ENCODE data around the gene CXCL12.

The CXCL12 gene

DNA sequence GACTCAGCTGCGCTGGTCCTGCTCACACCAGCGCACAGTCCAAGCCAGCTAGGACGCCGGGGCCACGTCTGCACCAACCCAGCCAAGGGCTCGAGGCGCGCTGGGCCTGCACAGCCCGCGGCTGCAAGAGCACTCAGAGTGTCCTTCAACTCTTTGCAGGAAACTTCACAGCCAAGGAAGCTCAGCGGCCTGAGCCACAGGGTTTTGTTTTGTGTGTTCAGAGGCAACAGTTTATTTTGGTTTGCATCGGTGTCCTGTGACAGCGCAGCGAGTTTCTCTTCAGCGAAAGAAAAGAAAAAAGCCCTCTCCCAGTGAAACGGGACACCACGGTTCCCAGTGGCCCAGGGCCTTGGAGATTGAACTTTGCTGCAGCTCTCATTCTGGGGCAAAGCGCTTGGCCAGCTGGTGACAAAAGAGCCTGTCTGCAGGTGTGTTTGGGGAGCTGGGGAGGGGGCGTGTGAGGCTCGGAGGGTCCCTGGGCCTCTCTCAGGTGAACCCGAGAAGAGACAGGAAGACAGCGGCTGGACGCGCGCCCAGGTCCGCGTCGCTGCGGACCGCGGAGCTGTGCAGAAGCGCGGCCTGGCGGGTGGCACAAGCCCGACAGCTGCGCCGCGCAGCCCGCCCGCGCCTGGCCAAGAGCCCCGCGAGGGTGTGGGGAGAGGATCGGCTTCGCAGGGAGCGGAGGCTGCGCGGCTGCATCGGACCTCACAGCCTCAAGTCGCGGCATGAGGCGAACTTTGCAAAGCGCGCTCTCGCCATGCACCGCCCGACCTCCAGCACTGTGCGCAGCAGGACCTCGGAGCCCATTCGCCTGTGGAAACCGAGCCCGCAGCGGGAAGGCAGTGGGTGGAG, 922 bp downstream of the CXCL12 start:
- no peak overlapping the region for H3K27ac ChIP-seq (ENCODE audit: low read depth, low read length, severe bottlenecking)
- 1% methylated on average over 53 to 59 of the region's 63 CpGs for WGBS, 2 experiments (ENCODE audit: insufficient coverage in 2 of 2)
- H3K4me3 ChIP-seq (ENCODE audit: extremely low read depth, insufficient read depth, low read length, poor library complexity, severe bottlenecking): peak overlapping the region; percentile 37
- H3K9me3 ChIP-seq (ENCODE audit: control insufficient read depth, low read length): no peaks in the 10 kb centered on the region
- no peaks in the 10 kb centered on the region for H3K36me3 ChIP-seq (ENCODE audit: control insufficient read depth, insufficient read depth, low read length)
- peaks cover 24% of the 10 kb centered on the region for H3K4me1 ChIP-seq (ENCODE audit: control insufficient read depth, insufficient read depth, low read length, poor library complexity, severe bottlenecking)

DNA sequence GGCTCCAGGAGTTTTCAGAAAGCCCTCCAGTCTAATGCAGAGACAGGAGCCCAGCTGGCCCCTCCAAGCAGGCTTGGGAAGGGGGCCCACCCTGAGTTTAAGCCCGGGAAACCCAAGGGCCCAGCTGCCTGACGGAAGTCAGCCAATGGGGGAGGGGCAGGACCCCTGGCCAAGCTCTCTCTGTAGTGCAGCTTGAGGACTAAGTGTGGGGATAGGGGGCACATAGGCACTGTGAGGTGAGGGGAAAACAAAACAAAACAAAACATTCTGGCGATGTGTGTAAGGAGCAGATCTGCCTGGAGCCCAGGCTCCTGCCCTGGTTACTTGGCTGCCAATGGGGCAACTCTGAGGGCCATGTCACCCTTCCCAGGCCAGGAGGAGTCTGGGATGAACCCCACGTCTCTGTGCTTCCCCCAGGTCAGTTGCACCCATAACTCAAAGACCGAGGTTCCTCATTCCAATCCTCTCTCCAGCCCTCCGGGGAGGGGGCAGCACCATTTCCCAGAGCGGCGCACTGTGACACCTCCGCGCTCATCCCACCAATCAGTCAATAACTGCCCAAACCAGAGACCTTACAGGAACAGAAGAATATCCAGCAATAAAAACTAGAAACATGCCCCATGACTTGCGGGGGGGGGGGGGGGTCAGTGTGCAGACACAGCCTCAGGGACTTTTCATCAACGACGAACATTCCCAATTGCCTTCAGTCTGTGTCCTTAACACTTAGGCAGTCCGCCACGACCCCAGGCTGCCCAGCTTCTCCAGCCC, 1.7 kb downstream of the CXCL12 start:
- WGBS, 2 experiments (ENCODE audit: insufficient coverage in 2 of 2): 20 to 21% methylated on average over 7 to 9 of the region's 15 CpGs
- Histone ChIP-seq H3K9me3 (ENCODE audit: control insufficient read depth, low read length) (no peaks in the 10 kb centered on the region), H3K27ac (ENCODE audit: low read depth, low read length, severe bottlenecking) (no peak overlapping the region), H3K4me3 (ENCODE audit: extremely low read depth, insufficient read depth, low read length, poor library complexity, severe bottlenecking) (no peak overlapping the region), H3K4me1 (ENCODE audit: control insufficient read depth, insufficient read depth, low read length, poor library complexity, severe bottlenecking) (peaks cover 24% of the 10 kb centered on the region), H3K36me3 (ENCODE audit: control insufficient read depth, insufficient read depth, low read length) (no peaks in the 10 kb centered on the region)

DNA sequence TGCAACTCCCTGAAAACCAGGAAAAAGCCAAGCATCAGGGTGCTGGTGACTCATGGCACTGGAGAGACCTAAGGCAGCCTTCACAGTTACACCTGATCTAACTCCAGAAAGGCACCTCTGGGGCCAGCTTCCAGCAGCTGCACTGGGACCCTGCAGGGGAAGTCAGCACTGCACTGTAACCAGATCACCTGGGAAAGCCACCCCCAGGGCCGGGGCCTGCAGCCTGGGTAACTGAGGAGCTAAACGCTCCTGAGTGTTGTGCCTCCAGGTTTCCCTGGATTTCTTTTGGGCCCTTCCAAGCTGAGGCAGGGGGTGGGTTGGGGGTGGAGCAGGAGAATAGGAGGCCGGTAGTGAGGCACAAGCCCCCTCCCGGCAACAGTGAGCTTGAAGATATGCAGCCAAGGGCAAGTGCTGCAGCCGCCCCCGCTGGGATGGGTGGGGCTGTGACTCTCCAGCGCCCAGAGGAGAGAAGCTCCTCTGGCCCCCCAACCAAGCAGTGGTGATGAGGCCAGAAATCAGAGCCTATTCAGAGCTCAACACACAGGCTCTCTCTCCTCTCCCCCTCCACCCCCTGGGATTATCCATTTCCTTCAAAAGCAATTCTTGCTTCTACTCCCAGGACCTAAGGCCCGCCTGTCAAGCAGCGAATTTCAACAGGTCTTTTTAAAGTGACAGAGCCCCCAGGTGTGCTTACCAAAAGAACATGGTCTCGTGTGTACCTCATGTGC, 2.6 kb downstream of the CXCL12 start:
- H3K4me1 ChIP-seq (ENCODE audit: control insufficient read depth, insufficient read depth, low read length, poor library complexity, severe bottlenecking): peaks cover 24% of the 10 kb centered on the region

DNA sequence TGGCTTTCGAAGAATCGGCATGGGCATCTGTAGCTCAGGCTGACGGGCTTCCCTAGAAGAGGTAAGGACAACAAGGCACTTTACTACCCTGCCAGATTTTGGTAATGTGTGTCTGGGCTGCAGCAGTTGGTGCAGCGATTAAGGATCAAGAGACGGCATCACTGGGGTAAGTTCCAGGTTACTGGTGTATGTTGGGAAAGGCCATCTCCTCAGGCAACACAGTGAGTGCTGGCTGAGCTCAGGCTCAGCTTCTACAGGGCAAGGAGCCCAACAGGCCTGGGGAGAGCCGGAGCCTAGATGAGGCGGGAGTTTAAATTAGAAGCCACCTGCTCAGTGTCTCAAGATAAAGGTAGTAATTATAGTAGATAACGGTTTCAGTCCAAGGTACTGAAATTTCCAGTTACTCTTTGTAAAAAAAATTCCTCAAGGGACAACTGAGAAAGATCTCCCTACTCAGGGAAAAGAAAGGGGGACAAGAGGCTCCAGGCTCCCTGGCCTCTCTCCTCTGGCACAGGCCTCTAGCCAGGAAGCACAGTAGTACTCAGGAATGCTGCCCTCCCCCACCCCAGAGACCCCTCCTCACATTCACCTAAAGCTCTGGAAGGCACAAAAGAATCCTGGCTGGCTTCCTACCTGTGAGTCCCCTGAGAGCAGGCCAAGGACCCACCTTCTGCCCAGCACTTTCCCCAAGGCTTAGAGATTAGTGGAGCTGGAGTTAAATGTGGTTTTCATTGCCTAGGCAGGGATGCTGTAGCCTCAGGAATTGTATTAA, 3.9 kb downstream of the CXCL12 start:
- H3K4me1 ChIP-seq (ENCODE audit: control insufficient read depth, insufficient read depth, low read length, poor library complexity, severe bottlenecking): peaks cover 24% of the 10 kb centered on the region

More for the DNA sequence above, 2.6 kb downstream of the CXCL12 start:
- Histone ChIP-seq H3K4me3 (ENCODE audit: extremely low read depth, insufficient read depth, low read length, poor library complexity, severe bottlenecking) (no peak overlapping the region), H3K27ac (ENCODE audit: low read depth, low read length, severe bottlenecking) (no peak overlapping the region), H3K9me3 (ENCODE audit: control insufficient read depth, low read length) (no peaks in the 10 kb centered on the region), H3K36me3 (ENCODE audit: control insufficient read depth, insufficient read depth, low read length) (no peaks in the 10 kb centered on the region)
- 8 to 17% methylated on average over 5 to 9 of the region's 10 CpGs for WGBS, 2 experiments (ENCODE audit: insufficient coverage in 2 of 2)

DNA sequence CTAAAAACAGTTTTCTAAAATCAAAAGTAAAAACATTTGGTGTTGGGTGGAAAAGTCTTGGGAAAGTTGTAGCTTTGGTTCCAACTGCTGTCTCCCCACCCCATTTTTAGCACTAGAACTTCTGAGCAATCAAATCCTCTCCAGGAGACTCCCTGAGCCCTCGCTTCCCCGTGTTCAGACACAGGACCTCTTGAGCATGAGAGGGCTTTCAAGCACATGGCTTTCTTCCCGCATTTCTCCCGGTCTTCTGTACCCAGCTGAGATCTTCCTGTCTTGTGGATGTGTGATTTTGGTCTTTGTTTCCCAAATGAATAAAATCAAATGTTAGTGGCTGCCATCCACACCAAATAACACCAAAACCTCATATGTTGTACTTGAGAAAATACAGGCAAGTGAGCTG, 5.0 kb downstream of the CXCL12 start:
- 100% methylated on average over 2 of the region's 4 CpGs; no CpG with 5 or more reads in 1 of the 2 experiments for WGBS, 2 experiments (ENCODE audit: insufficient coverage in 2 of 2)

More for the DNA sequence above, 3.9 kb downstream of the CXCL12 start:
- 93% methylated on average over 5 of the region's 8 CpGs for WGBS, 2 experiments (ENCODE audit: insufficient coverage in 2 of 2)
- H3K36me3 ChIP-seq (ENCODE audit: control insufficient read depth, insufficient read depth, low read length): no peaks in the 10 kb centered on the region
- no peak overlapping the region for H3K27ac ChIP-seq (ENCODE audit: low read depth, low read length, severe bottlenecking)
- H3K9me3 ChIP-seq (ENCODE audit: control insufficient read depth, low read length): no peaks in the 10 kb centered on the region
- no peak overlapping the region for H3K4me3 ChIP-seq (ENCODE audit: extremely low read depth, insufficient read depth, low read length, poor library complexity, severe bottlenecking)

DNA sequence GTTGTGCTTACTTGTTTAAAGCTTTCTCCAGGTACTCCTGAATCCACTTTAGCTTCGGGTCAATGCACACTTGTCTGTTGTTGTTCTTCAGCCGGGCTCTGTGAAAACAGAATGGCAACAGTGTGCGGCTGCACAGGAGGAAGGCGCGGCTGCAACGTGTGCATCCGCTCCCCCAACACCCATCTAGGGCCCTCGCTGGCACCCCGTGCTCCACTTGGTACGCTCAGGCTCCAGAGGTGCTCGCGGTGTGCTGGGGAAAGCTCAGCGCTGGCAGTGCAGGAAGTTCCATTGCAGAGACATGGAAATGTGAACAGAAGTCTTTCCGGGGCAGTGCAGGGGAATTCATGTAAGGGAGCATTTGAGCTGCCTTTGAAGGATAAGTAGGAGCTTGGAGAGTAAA, 6.3 kb downstream of the CXCL12 start:
- H3K36me3 ChIP-seq (ENCODE audit: control insufficient read depth, insufficient read depth, low read length): no peaks in the 10 kb centered on the region
- H3K4me3 ChIP-seq (ENCODE audit: extremely low read depth, insufficient read depth, low read length, poor library complexity, severe bottlenecking): no peak overlapping the region
- 96 to 97% methylated on average over 14 of the region's 14 CpGs for WGBS, 2 experiments (ENCODE audit: insufficient coverage in 2 of 2)
- H3K27ac ChIP-seq (ENCODE audit: low read depth, low read length, severe bottlenecking): no peak overlapping the region
- no peaks in the 10 kb centered on the region for H3K9me3 ChIP-seq (ENCODE audit: control insufficient read depth, low read length)
- peaks cover 12% of the 10 kb centered on the region for H3K4me1 ChIP-seq (ENCODE audit: control insufficient read depth, insufficient read depth, low read length, poor library complexity, severe bottlenecking)

More for the DNA sequence above, 5.0 kb downstream of the CXCL12 start:
- Histone ChIP-seq H3K4me3 (ENCODE audit: extremely low read depth, insufficient read depth, low read length, poor library complexity, severe bottlenecking) (no peak overlapping the region), H3K27ac (ENCODE audit: low read depth, low read length, severe bottlenecking) (no peak overlapping the region), H3K36me3 (ENCODE audit: control insufficient read depth, insufficient read depth, low read length) (no peaks in the 10 kb centered on the region), H3K4me1 (ENCODE audit: control insufficient read depth, insufficient read depth, low read length, poor library complexity, severe bottlenecking) (peaks cover 20% of the 10 kb centered on the region), H3K9me3 (ENCODE audit: control insufficient read depth, low read length) (no peaks in the 10 kb centered on the region)

DNA sequence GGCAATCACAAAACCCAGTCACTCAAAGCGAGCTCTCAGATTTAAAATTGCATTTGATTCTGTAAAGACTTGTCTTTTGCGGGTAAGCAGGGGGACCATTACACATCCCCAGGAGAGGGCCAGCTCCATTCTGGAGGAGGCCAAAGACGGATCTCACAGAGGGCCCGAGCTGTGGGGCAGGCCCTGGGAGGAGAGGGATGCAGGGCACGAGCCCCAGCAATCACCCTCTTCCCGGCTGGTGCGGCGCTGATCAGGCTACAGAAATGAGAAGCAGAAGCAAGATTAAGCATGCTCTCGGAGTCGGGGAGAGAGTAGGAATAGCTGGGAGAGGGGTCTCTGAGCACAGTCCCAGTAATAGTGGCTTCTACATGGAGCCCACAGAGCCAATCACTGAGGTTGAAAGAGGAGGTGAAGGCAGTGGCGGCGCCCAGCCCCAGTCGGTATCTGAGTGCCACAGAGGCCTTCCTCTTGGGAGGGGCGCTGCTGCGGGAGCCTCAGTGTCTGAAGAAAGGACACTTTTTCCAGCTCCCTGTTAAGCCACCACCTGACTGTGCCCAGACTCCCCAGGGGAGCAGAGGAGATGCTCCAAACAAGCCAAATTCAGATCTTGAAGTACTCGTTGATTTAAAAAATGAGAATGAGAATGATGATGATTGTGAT, 7.1 kb downstream of the CXCL12 start:
- Histone ChIP-seq H3K27ac (ENCODE audit: low read depth, low read length, severe bottlenecking) (no peak overlapping the region), H3K36me3 (ENCODE audit: control insufficient read depth, insufficient read depth, low read length) (no peaks in the 10 kb centered on the region), H3K9me3 (ENCODE audit: control insufficient read depth, low read length) (no peaks in the 10 kb centered on the region), H3K4me3 (ENCODE audit: extremely low read depth, insufficient read depth, low read length, poor library complexity, severe bottlenecking) (no peak overlapping the region), H3K4me1 (ENCODE audit: control insufficient read depth, insufficient read depth, low read length, poor library complexity, severe bottlenecking) (peaks cover 7% of the 10 kb centered on the region)
- 87 to 90% methylated on average over 12 to 13 of the region's 16 CpGs for WGBS, 2 experiments (ENCODE audit: insufficient coverage in 2 of 2)

DNA sequence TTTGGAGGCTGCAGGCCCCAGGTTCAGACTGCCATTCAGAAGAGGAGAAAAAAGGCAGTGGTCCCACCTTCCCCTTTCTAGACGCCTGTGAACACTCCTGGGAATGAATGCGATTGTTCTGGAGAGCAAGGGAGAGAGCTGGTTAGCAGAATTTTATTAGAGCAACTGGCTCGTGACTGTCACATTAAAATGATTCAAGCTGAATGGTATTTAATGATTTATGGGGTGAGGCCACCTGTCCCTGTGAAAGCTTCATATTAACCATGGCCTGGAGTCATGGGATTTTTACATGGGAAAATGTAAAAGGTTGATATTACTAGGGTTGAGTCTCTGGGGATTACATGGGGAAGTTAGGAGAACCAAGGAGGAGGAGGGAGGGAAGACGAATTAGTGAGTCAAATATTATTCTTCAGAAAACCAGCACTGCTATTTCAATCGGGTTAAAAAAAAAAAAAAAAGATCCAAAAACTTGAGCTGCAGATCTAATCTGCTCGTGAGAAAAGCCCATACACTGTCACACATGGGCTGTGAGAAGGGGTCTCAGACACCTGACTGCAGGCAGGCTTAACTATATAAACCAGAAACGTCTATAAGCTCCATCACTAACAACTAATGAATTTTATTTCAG, 8.3 kb downstream of the CXCL12 start:
- Histone ChIP-seq H3K27ac (ENCODE audit: low read depth, low read length, severe bottlenecking) (no peak overlapping the region), H3K4me1 (ENCODE audit: control insufficient read depth, insufficient read depth, low read length, poor library complexity, severe bottlenecking) (no peaks in the 10 kb centered on the region), H3K36me3 (ENCODE audit: control insufficient read depth, insufficient read depth, low read length) (no peaks in the 10 kb centered on the region), H3K4me3 (ENCODE audit: extremely low read depth, insufficient read depth, low read length, poor library complexity, severe bottlenecking) (no peak overlapping the region), H3K9me3 (ENCODE audit: control insufficient read depth, low read length) (no peaks in the 10 kb centered on the region)
- WGBS, 2 experiments (ENCODE audit: insufficient coverage in 2 of 2): 88 to 96% methylated on average over 2 to 4 of the region's 7 CpGs

DNA sequence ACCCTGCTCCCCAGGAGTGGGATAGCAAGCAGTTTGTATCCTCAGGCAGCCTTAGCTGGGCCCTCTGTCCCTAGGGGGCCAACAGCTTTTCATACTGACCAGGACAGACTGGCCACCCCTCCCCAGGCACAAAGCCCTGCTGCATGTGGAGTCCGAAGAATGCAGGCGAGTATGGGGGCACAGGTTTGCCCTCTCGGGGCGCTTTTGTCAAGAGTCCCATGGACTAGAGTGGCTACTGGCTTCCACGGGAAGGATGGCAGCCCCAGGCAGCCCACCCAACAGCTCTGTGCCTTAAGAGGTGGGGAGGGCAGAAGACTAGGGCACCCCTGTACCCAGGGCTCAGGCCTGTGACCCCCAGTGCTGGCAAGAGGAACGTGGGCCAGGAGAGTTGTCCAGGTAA, 10.7 kb downstream of the CXCL12 start:
- 82 to 92% methylated on average over 5 to 6 of the region's 6 CpGs for WGBS, 2 experiments (ENCODE audit: insufficient coverage in 2 of 2)
- H3K4me1 ChIP-seq (ENCODE audit: control insufficient read depth, insufficient read depth, low read length, poor library complexity, severe bottlenecking): peaks cover 7% of the 10 kb centered on the region
- H3K4me3 ChIP-seq (ENCODE audit: extremely low read depth, insufficient read depth, low read length, poor library complexity, severe bottlenecking): no peak overlapping the region

More for the DNA sequence above, 10.7 kb downstream of the CXCL12 start:
- H3K27ac ChIP-seq (ENCODE audit: low read depth, low read length, severe bottlenecking): no peak overlapping the region
- H3K9me3 ChIP-seq (ENCODE audit: control insufficient read depth, low read length): no peaks in the 10 kb centered on the region
- no peaks in the 10 kb centered on the region for H3K36me3 ChIP-seq (ENCODE audit: control insufficient read depth, insufficient read depth, low read length)

Data from mesodermal cell (in vitro differentiated cells).